ENCODE results near the gene SMYD1.
A peak's percentile ranks its signal among the peaks of the same experiment; 100 is the strongest.

The SMYD1 gene

DNA sequence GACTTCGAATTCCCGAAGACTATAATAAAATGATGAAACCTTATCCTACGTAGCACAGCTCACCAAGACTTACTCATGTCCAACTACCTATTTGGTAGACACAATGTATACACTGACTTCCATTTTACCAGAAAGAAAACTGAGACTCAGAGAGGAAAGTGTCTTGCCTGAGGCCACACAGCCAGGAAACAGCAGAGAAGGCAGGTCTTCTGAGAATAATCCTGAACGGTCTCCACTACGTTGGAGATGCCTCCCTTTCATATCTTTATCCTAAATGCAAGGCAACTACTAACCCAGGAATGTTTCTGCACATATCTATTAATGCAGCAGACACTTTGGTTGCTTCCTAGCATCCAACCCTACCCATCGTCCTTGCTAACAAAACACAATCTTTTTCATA lies 72.2 kb downstream of the SMYD1 start:
- no peak for DNase-seq (ENCODE audit: extremely low read depth in 1 of 2, low read depth in 1 of 2)

DNA sequence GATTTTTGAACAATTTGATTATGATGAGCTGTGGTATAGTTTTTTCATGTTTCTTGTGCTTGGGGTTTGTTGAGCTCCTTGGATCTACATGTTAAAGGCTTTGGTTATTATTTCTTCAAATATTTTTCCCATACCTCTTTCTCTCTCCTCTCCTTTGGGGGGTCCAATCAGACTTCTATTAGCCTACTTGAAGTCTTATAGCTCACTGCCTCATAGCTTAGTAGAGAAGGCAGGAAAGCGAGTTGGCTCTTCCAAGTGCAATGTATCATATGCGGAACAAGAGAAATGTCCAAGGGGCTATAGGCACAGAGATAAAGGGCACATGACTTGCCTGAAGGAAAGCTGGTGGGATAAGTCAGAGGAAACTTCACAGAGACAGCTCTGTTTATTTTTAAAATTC lies 74.3 kb downstream of the SMYD1 start:
- no peak for DNase-seq (ENCODE audit: extremely low read depth in 1 of 2, low read depth in 1 of 2)

DNA sequence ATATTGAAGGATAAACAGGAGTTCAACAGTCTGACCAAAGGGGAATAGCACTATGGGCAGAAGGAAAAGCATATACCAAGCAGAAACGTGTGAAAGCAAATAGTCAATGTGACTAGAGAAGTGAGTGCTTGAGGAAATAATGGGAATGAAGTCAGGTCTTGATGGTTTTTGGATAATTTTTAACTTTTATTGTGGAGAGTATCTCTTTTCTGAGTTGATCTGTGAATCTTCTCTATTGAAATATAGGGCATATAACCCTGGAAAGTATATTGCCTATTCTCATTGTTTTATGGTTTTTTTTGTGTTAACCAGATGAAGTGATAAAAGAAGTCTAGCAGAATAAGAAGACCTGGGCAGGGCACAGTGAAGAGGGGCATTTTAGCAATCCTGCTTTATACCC lies 76.6 kb downstream of the SMYD1 start:
- no peak for DNase-seq (ENCODE audit: extremely low read depth in 1 of 2, low read depth in 1 of 2)

DNA sequence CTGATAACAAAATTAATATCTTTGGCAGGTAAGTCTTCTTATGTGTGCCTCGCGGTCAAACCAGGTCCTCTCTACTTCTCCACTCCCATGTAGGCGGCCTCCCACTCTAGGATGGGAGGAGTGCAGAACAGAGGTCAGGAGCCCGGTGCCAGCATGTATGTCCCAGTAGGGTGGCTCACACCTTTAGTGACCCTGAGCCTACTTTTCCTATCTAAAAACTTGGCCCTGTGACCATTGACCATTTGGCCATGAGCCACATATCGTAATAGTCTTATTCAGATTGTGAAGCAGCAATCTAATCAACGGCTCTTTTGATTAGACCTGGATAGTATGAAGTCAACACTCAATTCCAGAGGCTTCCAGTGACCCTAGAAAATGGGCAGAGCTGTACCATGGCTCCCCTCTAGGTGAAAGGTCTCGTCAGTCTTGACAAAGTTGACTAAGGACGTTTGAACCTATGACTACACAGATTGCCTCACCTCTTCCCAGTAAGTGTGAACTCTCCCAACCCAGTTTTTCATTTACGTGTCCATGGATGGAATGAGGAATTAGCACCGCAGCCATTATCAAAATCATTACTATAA lies 77.4 kb downstream of the SMYD1 start:
- no peak for DNase-seq (ENCODE audit: extremely low read depth in 1 of 2, low read depth in 1 of 2)

DNA sequence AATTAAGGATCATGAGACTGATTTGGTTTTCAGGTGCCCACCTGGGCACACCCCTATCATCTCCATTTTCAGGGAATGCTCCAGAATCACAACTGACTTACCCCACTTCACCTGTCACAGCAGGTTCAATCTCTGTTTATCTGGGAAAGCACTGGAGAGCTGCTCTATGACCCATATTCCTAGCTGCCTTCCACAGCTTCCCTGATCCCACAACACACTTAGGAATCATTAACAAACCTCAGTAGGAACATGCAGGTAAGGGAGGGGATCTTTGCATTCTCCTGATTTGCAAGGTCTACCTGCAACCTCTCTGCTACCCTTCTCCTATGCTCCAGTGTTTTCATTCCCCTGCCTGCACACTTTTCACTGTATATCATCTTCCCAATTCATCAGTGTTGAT lies 79.0 kb downstream of the SMYD1 start:
- no peak for DNase-seq (ENCODE audit: extremely low read depth in 1 of 2, low read depth in 1 of 2)

DNA sequence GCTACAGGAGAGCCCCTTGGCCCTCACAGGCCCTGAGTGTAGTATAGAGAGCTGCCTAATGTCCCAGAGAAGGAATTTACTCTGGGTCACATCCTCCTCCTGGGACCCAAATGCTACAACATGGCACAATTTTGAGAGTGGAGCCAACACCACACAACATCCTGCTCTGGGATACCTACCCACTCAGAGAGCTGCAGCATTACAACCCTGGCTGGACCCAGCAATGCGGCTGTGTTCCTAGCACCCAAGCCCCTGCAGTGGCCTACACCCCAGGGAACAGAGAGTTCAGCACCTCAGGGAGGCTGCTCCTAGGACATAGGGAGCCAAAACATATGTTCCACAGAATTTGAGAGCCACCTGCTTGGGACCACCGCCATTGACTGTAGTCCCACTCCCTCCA lies 79.5 kb downstream of the SMYD1 start:
- no peak for DNase-seq (ENCODE audit: extremely low read depth in 1 of 2, low read depth in 1 of 2)

DNA sequence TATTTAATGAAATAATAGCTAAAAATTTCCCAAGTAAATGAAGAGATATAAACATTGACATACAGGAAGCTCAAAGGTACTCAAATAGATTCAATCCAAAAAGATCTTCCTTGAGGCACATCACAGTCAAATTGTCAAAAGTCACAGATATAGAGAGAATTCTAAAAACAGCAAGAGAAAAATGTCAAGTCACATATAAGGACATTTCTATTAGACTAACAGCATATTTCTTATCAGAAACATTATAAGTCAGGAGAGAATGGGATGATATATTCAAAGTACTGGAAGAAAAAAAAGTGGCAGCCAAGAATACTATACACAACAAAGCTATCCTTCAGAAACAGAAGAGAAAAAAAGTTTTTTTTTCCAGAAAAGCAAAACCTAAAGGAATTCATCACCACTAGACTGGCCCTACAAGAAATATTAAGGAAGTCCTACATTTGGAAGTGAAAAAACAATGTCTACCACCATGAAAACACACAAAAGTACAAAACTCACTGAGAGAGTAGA lies 81.4 kb downstream of the SMYD1 start:
- no peak for DNase-seq (ENCODE audit: extremely low read depth in 1 of 2, low read depth in 1 of 2)

DNA sequence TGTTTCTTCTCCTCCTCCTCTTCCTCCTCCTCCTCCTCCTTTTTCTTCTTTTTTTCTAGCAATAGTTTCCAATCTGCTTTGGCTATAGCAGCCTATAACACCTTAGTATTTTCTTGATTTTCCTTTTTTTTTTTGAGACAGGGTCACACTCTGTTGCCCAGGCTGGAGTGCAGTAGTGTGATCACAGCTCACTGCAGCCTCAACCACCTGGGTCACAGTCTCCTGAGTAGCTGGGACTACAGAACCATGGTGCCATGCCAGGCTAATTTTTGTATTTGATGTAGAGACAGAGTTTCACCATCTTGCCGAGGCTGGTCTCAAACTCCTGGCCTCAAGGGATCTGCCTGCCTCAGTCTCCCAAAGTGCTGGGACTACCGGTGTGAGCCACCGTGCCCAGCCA lies 91.9 kb downstream of the SMYD1 start:
- no peak for DNase-seq (ENCODE audit: extremely low read depth in 1 of 2, low read depth in 1 of 2)

DNA sequence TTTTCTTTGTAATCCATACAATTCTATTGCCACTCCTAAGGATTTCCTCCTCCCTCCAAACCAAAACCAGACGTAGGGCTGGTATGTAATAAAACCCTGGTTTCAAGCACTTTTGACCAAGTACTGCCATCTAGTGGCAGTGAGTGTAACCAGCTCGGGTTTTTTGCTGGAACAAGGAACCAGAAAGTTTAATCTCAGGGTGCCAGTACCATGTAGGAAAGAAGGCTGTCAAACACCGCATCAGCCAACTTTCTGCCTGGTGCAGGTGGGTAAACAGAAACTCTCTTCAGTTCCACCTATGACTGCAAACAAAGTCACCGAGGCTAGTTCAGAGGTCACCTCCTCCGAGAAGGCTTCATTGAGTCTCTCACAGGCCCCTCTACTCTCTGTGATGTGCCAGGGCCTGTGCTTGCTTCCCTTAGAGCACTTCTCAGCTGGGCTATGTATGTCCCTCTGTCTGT lies 92.4 kb downstream of the SMYD1 start:
- DNase-seq (ENCODE audit: extremely low read depth in 1 of 2, low read depth in 1 of 2): peak; percentile 12 to 18

DNA sequence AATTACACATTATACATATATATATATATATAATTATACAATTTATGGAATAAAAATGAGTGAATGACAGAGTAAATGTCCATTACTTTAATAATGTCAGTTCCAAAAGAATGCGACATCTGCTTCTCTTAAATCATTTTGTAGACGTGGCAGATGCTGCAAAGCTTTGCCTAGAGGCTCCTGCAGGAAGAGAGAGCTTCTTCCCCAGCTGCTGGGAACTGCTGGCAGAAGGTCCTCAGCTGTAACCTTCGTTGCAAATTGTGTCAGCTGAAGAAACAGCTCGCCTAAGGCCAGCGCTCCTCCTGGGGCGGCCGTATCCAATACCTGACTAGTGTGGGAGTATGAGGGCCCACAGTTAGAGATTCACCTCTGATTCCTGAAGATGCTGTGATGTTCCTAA lies 92.9 kb downstream of the SMYD1 start:
- no peak for DNase-seq (ENCODE audit: extremely low read depth in 1 of 2, low read depth in 1 of 2)

DNA sequence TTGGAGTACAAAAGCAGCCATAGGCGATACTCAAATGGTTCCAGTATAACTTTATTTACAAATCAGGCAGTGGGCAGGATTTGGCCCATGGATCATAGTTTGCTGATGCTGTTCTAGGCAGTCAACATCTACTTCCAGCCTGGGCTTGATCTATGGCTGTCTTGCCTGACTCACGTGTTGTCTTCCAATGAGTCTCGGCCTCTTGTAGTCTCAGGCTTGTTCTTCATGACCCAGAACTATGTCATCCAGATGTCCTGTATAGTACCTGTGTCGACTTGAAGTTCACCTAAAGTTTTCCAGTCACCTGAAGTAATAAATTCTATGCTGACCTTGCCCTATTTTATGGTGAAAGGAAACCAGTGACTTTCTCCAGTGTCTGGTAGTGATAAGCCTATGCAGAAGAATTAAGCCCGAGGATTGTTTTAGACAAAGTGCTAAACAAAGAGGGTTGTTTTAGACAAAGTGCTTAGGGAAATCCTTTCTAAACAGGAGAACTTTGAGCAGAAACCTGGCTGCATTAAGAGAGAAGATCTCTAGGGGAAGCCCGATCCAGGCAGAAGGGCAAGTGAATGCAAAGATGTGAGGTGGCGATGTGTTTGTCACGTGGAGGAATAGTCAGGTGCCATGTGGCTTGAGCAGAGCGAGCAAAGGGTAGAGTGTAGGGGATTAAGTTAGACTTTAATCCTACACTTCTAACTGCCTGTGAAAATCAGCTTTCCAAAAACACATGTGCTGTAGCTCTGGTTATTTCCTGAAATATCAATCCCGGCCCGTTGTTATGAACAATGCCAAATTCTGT lies 94.0 kb downstream of the SMYD1 start:
- DNase-seq (ENCODE audit: extremely low read depth in 1 of 2, low read depth in 1 of 2): no peak

Measured in activated CD8-positive, alpha-beta memory T cell treated with anti-CD3 and anti-CD28 coated beads for 1 hour (primary cell).